ENCODE measurements around the gene OTUD1.

- no peak for TF ChIP-seq POLR2A (IDR thresholded peaks at IDR 0.05; ENCODE audit: extremely low read depth, insufficient read length)
- TF ChIP-seq CTCF (IDR thresholded peaks at IDR 0.05; ENCODE audit: low read depth, low read length): no peak
Observed at GRCh38 chr10:23448802-23449570, 10.1 kb downstream of the OTUD1 start.

All from NB4 (cell line).